ENCODE results near the gene XYLT1. TPM values are rescaled to one million over a fixed set of nuclear protein-coding genes. Genes with fewer than 3 reads are reported as not detected.

XYLT1 gene
- total RNA-seq, 1 experiment from 2014 or later = 25.0 TPM

- ATAC-seq = no peak
These were observed 201.3 kb downstream of the XYLT1 start for GRCh38 chr16:17269439-17269838.

More at GRCh38 chr16:17269439-17269838, 201.3 kb downstream of the XYLT1 start:
- H3K4me1 Mint-ChIP-seq = peaks cover 20% of the 10 kb centered on the region
- H3K27me3 Mint-ChIP-seq (ENCODE audit: low read depth) = no peaks in the 10 kb centered on the region
- no peak overlapping the region for H3K27ac Mint-ChIP-seq
- H3K36me3 Mint-ChIP-seq = no peaks in the 10 kb centered on the region
- POLR2A ChIA-PET = interaction anchor here (0.7 kb wide), 1 partner anchor 18 kb away, joined by 3 read pairs; no protein-coding TSS in a partner anchor
- DNase-seq (ENCODE audit: low spot score) = no peak
- no peaks in the 10 kb centered on the region for H3K9me3 Mint-ChIP-seq
- CTCF ChIA-PET = interaction anchor here (1.2 to 2.3 kb wide), 3 partner anchors 8 to 198 kb away, joined by 3 to 8 read pairs (median 3); no protein-coding TSS in a partner anchor
- no peak overlapping the region for H3K4me3 Mint-ChIP-seq
- TF ChIP-seq GRHL2 (CRISPR knock-in tag; IDR thresholded peaks at IDR 0.05; ENCODE audit: insufficient replicate concordance, severe bottlenecking) (no peak), AFF4 (CRISPR knock-in tag; IDR thresholded peaks at IDR 0.05; ENCODE audit: borderline replicate concordance) (no peak), HMGA2 (CRISPR knock-in tag; IDR thresholded peaks at IDR 0.05) (no peak), JUN (CRISPR knock-in tag; IDR thresholded peaks at IDR 0.05) (no peak), NR3C1 (CRISPR knock-in tag; conservative IDR thresholded peaks at IDR 0.05; ENCODE audit: low read depth) (no peak), NFATC4 (CRISPR knock-in tag; IDR thresholded peaks at IDR 0.05) (no peak), PREB (CRISPR knock-in tag; IDR thresholded peaks at IDR 0.05; ENCODE audit: borderline replicate concordance) (no peak), E2F4 (CRISPR knock-in tag; IDR thresholded peaks at IDR 0.05; ENCODE audit: borderline replicate concordance, low read depth) (no peak), ZNF532 (CRISPR knock-in tag; IDR thresholded peaks at IDR 0.05; ENCODE audit: borderline replicate concordance) (no peak), E2F5 (CRISPR knock-in tag; IDR thresholded peaks at IDR 0.05) (no peak), NR1H2 (CRISPR knock-in tag; IDR thresholded peaks at IDR 0.05) (no peak), ETV6 (CRISPR knock-in tag; IDR thresholded peaks at IDR 0.05) (no peak), JAZF1 (CRISPR knock-in tag; IDR thresholded peaks at IDR 0.05) (no peak), KAT7 (CRISPR knock-in tag; IDR thresholded peaks at IDR 0.05; ENCODE audit: borderline replicate concordance) (no peak), CBFB (CRISPR knock-in tag; IDR thresholded peaks at IDR 0.05; ENCODE audit: low read depth) (no peak)
